GM06990 (cell line): ENCODE data around the gene PCNX3.
"Not testable (repeated sequence)": the region's sequence is repeated elsewhere in the genome, so short reads cannot be mapped to it uniquely, and the experiment has no call there.

ENCODE experiments used
- DNase-seq: peaks from one replicate; pipeline ENCODE4 v3.0.0-alpha.2; 2011; ENCODE audit not compliant: insufficient read length; ENCODE audit errors: extremely low read depth
- H3K27me3 ChIP-seq: replicated peaks from 2 replicates; pipeline ENCODE4 v1.6.0; 2011; ENCODE audit warnings: low read length; ENCODE audit not compliant: control insufficient read depth, insufficient read depth
- H3K36me3 ChIP-seq: 2 replicates; pipeline ENCODE4 v1.5.1; 2011; ENCODE audit warnings: low read length; ENCODE audit not compliant: control insufficient read depth, insufficient read depth
- H3K4me3 ChIP-seq: replicated peaks from 2 replicates; pipeline ENCODE4 v1.5.1; 2011; ENCODE audit warnings: low read depth, mild to moderate bottlenecking, control low read depth, low read length
- CTCF ChIP-seq: IDR thresholded peaks from 2 replicates; pipeline ENCODE4 v1.5.1; 2011; ENCODE audit warnings: low read length, control low read depth, mild to moderate bottlenecking, inconsistent platforms; ENCODE audit not compliant: insufficient read depth, poor library complexity, severe bottlenecking

Gene PCNX3

DNA sequence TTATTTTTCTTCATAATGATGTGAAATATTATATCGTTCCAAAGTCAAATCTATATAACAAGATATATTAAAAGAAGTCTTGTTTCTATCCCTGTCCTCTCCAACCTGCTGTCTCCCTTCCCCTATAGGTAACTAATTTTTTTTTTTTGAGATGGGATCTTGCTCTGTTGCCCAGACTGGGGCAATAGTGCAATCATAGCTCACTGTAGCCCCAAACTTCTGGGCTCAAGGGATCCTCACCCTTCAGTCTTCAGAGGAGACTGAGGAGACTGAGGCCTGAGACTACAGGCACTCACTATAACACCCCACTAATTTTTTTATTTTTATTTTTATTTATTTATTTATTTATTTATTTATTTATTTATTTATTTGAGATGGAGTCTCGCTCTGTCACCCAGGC is 57.4 kb downstream of the PCNX3 start:
- Histone ChIP-seq H3K36me3 (no peaks in the 10 kb centered on the region), H3K27me3 (no peaks in the 10 kb centered on the region), H3K4me3 (no peak overlapping the region)
- no peak for DNase-seq
- no peak for TF ChIP-seq CTCF

DNA sequence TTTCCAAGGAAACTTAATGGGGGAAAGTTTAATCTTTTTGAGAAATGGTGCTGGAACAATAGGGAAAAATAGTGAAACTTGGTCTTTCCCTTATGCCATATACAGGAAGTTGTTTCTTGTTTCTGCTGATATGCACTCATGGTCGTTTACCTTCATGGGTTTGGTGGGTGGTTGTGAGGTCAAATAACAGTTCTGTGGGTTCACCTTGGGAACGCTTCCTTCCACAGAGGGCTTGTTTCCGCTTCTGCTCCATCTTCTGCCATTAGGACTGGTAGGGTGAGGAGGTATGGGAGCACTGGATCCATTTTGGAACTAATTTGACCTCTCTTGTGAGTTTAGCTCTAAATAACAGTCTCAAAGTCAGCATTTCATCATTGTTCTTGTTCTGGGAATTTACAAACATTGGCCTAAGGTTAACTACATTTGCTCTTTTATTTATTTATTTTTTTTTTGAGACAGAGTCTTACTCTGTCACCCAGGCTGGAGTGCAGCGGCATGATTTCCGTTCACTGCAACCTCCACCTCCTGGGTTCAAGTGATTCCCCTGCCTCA is 64.7 kb downstream of the PCNX3 start:
- H3K4me3 ChIP-seq = no peak overlapping the region
- no peak for TF ChIP-seq CTCF
- peaks cover 2% of the 10 kb centered on the region; the same call in 1 of the 2 replicates for H3K27me3 ChIP-seq
- no peak for DNase-seq
- no peaks in the 10 kb centered on the region for H3K36me3 ChIP-seq

DNA sequence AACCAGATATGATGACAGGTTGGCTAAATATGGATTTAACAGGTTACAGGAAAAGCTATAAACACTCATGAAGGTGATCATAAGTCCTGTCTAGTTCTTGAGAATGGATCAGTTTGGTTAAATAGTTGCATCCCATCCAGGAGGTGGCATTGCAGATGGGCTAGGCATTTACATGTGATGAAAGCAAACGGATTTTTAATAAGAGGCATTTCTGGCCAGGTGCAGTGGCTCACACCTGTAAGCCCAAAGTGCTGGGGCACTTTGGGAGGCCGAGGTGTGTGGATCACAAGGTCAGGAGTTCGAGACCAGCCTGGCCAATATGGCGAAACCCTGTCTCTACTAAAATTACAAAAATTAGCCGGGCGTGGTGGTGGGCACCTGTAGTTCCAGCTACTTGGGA is 67.9 kb downstream of the PCNX3 start:
- not testable (repeated sequence) for DNase-seq, H3K36me3 ChIP-seq, H3K4me3 ChIP-seq, H3K27me3 ChIP-seq

DNA sequence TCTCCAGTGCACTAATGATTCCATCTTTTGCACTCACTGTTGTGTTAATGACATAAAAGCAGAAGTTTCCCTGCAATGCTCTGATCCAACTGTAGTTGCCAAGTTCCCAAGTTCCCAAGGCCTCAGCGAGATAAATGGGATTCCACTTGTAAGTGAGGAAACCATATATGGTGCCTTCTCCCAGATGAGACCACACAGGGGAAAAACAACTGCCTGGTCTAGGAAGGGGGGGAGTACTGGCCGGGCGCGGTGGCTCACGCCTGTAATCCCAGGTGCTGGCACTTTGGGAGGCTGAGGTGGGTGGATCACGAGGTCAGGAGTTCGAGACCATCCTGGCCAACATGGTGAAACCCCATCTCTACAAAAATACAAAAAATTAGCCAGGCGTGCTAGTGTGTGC is 70.4 kb downstream of the PCNX3 start:
- TF ChIP-seq CTCF = no peak
- Histone ChIP-seq H3K4me3 (no peak overlapping the region), H3K27me3 (peaks cover 2% of the 10 kb centered on the region; the same call in 1 of the 2 replicates), H3K36me3 (no peaks in the 10 kb centered on the region)
- no peak for DNase-seq
